NT2/D1 (cell line): Measurements from ENCODE around the gene HARS1.
"Not testable (repeated sequence)": the region's sequence is repeated elsewhere in the genome, so short reads cannot be mapped to it uniquely, and the experiment has no call there.

Experiments used
- DNase-seq: peaks from one replicate; pipeline ENCODE4 v3.0.0-alpha.2; 2011; ENCODE audit warnings: low read depth, low spot score
- H3K27me3 ChIP-seq: 2 replicates; pipeline ENCODE4 v1.6.0; 2011; ENCODE audit warnings: mild to moderate bottlenecking; ENCODE audit not compliant: insufficient read length, insufficient read depth
- H3K36me3 ChIP-seq: 2 replicates; pipeline ENCODE4 v1.6.1; 2011; ENCODE audit warnings: mild to moderate bottlenecking, low read length, mixed read lengths; ENCODE audit not compliant: insufficient read depth, insufficient read length
- H3K4me1 ChIP-seq: 2 replicates; pipeline ENCODE4 v1.5.1; 2011; ENCODE audit not compliant: insufficient read depth, insufficient read length
- H3K4me3 ChIP-seq: 2 replicates; pipeline ENCODE4 v1.5.1; 2011; ENCODE audit warnings: low read depth; ENCODE audit not compliant: insufficient read length
- H3K9ac ChIP-seq: 2 replicates; pipeline ENCODE4 v1.6.0; 2011; ENCODE audit warnings: low read depth; ENCODE audit not compliant: insufficient read length
- H3K9me3 ChIP-seq: 2 replicates; pipeline ENCODE4 v1.5.1; 2011; ENCODE audit warnings: mild to moderate bottlenecking, low read length; ENCODE audit not compliant: insufficient read depth
- SUZ12 ChIP-seq: IDR thresholded peaks from 2 replicates; pipeline ENCODE4 v1.6.1; 2011; ENCODE audit not compliant: insufficient read length, insufficient read depth; ENCODE audit errors: extremely low read depth
- YY1 ChIP-seq: IDR thresholded peaks from 2 replicates; pipeline ENCODE4 v1.6.1; 2011; ENCODE audit not compliant: insufficient read length, insufficient read depth
- ZNF274 ChIP-seq: IDR thresholded peaks from 2 replicates; pipeline ENCODE4 v1.6.1; 2011; ENCODE audit warnings: mild to moderate bottlenecking, low read depth, low read length

HARS1 gene

DNA sequence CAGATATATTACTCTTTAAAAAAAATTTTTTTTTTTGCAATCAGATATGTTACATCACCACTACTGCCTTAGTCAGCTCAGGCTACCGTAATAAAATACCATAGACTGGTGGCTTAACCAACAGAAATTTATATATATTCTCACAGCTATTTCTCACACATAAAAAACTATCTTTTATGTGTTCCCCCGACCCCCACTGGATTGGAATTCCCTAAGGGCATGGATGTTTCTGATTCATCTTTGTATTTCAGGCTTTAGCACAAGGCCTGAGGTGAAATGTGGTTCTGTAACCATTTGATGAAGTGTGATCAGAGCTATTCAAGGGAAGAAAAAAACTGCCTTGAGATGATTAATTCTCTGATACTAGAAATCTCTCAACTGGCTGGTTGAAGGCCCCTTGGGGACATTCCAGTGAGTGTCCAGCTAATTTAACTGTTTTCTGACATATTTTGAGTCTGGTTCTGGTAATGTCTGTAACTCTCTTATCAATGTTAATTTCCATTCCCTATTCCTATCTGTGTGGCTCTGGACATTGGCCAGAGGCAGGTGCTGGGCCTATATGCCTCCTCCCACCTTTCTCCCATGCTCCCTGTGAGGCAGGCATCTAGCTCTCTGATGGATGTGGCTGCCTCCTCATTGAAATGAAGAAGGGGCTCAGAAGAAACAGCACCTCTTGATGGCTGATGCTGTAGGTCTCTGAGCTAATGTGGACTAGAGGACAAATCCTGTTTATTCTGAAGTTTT lies 60.7 kb downstream of the HARS1 start:
- no peaks in the 10 kb centered on the region for H3K36me3 ChIP-seq
- H3K9ac ChIP-seq: no peak overlapping the region
- DNase-seq: no peak
- H3K9me3 ChIP-seq: peaks cover 50% of the 10 kb centered on the region
- peaks cover 2% of the 10 kb centered on the region for H3K4me1 ChIP-seq
- no peak for TF ChIP-seq SUZ12
- no peak for TF ChIP-seq ZNF274
- no peak for TF ChIP-seq YY1
- no peak overlapping the region for H3K4me3 ChIP-seq
- H3K27me3 ChIP-seq: peaks cover 25% of the 10 kb centered on the region

DNA sequence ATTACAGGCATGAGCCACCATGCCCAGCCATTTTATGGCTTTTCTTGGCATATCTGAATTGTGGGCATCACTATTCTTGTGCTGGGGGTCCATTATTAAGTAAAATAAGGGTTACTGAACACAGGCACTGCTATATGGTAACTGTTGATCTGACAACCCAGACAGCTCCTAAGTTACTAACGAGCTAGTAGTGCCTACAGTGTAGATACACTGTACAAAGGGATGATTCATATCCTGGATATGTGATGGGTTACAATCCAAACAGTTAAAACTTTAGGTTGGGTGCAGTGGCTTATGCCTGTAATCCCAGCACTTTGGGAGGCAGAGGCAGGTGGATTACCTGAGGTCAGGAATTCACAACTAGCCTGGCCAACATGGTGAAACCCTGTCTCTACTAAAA lies 62.5 kb downstream of the HARS1 start:
- no peak for DNase-seq
- Histone ChIP-seq H3K9ac (no peak overlapping the region), H3K27me3 (peaks cover 25% of the 10 kb centered on the region), H3K4me3 (no peak overlapping the region), H3K9me3 (peaks cover 50% of the 10 kb centered on the region), H3K36me3 (no peaks in the 10 kb centered on the region), H3K4me1 (peaks cover 2% of the 10 kb centered on the region)
- no peak for TF ChIP-seq ZNF274
- no peak for TF ChIP-seq YY1
- no peak for TF ChIP-seq SUZ12

DNA sequence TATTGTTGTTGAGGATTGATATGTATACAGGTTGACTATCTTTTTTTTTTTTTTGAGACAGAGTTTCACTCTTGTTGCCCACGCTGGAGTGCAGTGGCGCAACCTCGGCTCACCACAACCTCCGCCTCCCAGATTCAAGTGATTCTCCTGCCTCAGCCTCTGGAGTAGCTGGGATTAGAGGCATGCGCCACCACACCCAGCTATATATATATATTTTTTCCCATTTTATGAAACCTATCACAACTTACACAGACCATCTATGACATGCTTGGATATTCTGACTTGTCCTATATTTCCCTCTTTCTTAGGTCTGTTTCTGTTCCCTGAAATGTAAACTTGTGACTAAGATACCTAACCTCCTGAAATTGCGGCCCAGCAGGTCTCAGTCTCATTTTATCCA lies 63.2 kb downstream of the HARS1 start:
- Histone ChIP-seq H3K9me3 (peaks cover 50% of the 10 kb centered on the region), H3K27me3 (peaks cover 22% of the 10 kb centered on the region), H3K4me1 (peaks cover 2% of the 10 kb centered on the region), H3K36me3 (no peaks in the 10 kb centered on the region), H3K4me3 (no peak overlapping the region), H3K9ac (no peak overlapping the region)
- TF ChIP-seq SUZ12: no peak
- TF ChIP-seq YY1: no peak
- no peak for TF ChIP-seq ZNF274
- no peak for DNase-seq

DNA sequence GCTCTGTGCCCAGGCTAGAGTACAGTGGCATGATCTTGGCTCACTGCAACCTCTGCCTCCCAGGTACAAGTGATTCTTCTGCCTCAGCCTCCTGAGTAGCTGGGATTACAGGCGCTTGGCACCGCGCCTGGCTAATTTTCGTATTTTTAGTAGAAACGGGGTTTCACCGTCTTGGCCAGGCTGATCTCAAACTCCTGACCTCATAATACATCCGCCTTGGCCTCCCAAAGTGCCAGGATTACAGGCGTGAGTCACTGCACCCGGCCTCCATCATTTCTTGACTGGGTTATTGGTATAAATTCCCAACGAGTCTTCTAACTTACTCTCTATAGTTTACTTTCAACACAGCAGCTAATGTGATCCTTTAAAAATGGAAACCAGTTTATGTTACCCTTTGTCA lies 66.3 kb downstream of the HARS1 start:
- H3K36me3 ChIP-seq, H3K9ac ChIP-seq, H3K27me3 ChIP-seq, H3K4me3 ChIP-seq, DNase-seq, H3K4me1 ChIP-seq: not testable (repeated sequence)
- peaks cover 33% of the 10 kb centered on the region for H3K9me3 ChIP-seq
